Ovary (tissue), 9 donors: ENCODE results near the gene DCAF4L1. TPM values are rescaled to one million over a fixed set of nuclear protein-coding genes. Genes with fewer than 3 reads are reported as not detected.

ENCODE experiments used
- DNase-seq, 5 donors: peaks; one replicate each; pipeline ENCODE4 v3.0.0-alpha.2; 2019 to 2020
- H3K27ac ChIP-seq, 2 donors: fragments of 200-600 bp; one replicate each; pipeline versions ENCODE4 v1.5.1 to v1.8.0; 2019 to 2022
- H3K27me3 ChIP-seq: fragments of 200-600 bp; one replicate; pipeline ENCODE4 v1.8.0; 2022
- H3K36me3 ChIP-seq: fragments of 200-600 bp; sonication (generic); one replicate; pipeline ENCODE4 v1.5.1; 2019
- H3K4me1 ChIP-seq: one replicate; pipeline ENCODE4 v1.8.1; 2013; ENCODE audit warnings: mild to moderate bottlenecking, moderate library complexity; ENCODE audit not compliant: insufficient read depth
- H3K4me3 ChIP-seq: fragments of 200-600 bp; sonication (generic); one replicate; pipeline ENCODE4 v1.5.1; 2017
- H3K9me3 ChIP-seq, 2 donors: fragments of 200-600 bp in 1 of 2; sonication (generic) in 1 of 2; one replicate each; pipeline versions ENCODE4 v1.5.1 to v1.8.1; 2013 to 2019; ENCODE audit warnings: mild to moderate bottlenecking in 1 of 2, moderate library complexity in 1 of 2
- EP300 ChIP-seq: sonication (generic); formaldehyde crosslinking; IDR thresholded peaks from one replicate; pipeline ENCODE4 v1.6.1; 2017; ENCODE audit warnings: antibody characterized with exemption
- POLR2A ChIP-seq: fragments of 450-650 bp; IDR thresholded peaks from one replicate; pipeline ENCODE4 v1.6.1; 2017; ENCODE audit warnings: antibody characterized with exemption, mild to moderate bottlenecking, moderate library complexity
- WGBS, 3 donors: extraction: QIAGEN DNeasy Blood & Tissue Kit in 1 of 3; methylation state at CpG; one replicate each; pipeline versions ENCODE4 v1.1.5 to v1.1.7; 2013 to 2017; 5-methylcytosine and 5-hydroxymethylcytosine counted together
- intact Hi-C, 4 donors: fragments of 100-400 bp; cut with DNase I; formaldehyde crosslinking; loops; one replicate each; pipeline versions ENCODE4 v1.11.0 to v1.15.1; 2022 to 2023
- polyA plus RNA-seq, 2 donors: library from polyadenylated mRNA; stranded (reverse); fragments of 200-250 nt in 1 of 2; fragments of 350-450 nt in 1 of 2; fragmentation: Illumina TruSeq in 1 of 2; extraction: RNeasy Lipid Tissue Mini Kit (QIAGEN cat#74804) in 1 of 2; gene quantifications; one replicate each; pipeline ENCODE4 v1.2.3, GENCODE V29; 2013 to 2014
- total RNA-seq, 7 donors: library from RNA; depleted of rRNA in 2 of 7; stranded (reverse); fragments of >200 nt in 2 of 7; fragmentation: NEBNext Ultra II Directional in 3 of 7; extraction: Animal tissue kit (Norgen Biotek cat#: 25700) in 3 of 7; gene quantifications; one replicate each; pipeline versions ENCODE4 v1.1.0 to v1.2.4, GENCODE V29; 2016 to 2023
- TF ChIP-seq, protein P1 (sequence below), 3 donors: fragments of 450-650 bp in 2 of 3; fragments of 200-600 bp in 1 of 3; IDR thresholded peaks; one replicate each; pipeline versions ENCODE4 v1.5.1 to v1.8.0; 2016 to 2022; ENCODE audit warnings: antibody characterized with exemption in 3 of 3, mild to moderate bottlenecking in 1 of 3
- donor health status: DM: no; HTN: no; CAD: no; lungs with moderate emphysema.
- donor health status: DM: no; HTN: no; CAD: no.
- donor health status: Bipolar disorder and iron deficiency.
- donor health status: DM: yes; HTN: yes; CAD: no.
- donor health status: DM: no; HTN: no; CAD: no.
- donor health status: DM: yes; HTN: yes; CAD: no.

Gene DCAF4L1
- total and polyA plus RNA-seq, 9 donors, result 0.05 to 0.13 (median 0.11) TPM; not detected in 2

DNA sequence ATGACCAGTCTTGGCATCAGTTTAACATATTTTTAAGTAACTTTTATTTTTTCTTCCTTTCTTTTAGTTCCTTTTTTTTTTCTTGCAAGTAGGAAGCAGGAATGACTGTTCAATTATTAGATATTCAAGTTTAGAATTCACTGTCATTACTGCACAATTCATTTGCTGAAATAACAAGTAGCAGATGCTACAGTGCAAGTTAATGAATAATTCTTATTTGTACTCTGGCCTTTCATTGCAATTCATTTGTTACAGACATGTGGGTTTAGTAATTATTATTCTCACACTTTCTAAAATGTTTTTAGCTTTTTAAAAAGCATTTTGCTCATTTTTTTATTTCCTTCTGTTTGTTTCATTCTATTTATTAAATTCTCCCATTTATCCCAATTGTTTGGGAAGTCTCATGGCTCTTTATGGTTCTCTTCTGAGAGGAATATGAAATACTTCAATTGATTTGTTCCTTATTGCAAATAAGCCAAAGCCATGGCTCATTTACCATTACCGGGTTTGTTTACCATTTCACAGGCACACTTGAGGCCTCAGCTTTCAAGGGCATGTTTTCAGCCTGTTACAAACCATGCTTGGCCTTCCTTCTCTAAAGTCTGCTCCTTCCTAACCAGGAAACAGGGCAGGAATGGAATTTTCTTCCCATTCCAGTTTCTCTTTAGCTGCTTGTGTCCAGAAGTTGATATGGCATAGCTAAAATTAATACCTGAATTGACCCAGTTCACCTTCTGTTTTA lies 4.6 kb upstream of the DCAF4L1 start:
- Histone ChIP-seq H3K27ac (no peak overlapping the region), H3K4me1 (no peaks in the 10 kb centered on the region), H3K4me3 (no peak overlapping the region), H3K9me3 (no peaks in the 10 kb centered on the region), H3K27me3 (no peaks in the 10 kb centered on the region), H3K36me3 (no peaks in the 10 kb centered on the region)
- WGBS, 3 donors, result 8 to 45% (median 16%) methylated on average over 1 of the region's 1 CpG
- DNase-seq, result no peak
- intact Hi-C loops, result no loop called here
- no peak for TF ChIP-seq POLR2A
- TF ChIP-seq EP300, result no peak
- TF ChIP-seq, protein P1, sequence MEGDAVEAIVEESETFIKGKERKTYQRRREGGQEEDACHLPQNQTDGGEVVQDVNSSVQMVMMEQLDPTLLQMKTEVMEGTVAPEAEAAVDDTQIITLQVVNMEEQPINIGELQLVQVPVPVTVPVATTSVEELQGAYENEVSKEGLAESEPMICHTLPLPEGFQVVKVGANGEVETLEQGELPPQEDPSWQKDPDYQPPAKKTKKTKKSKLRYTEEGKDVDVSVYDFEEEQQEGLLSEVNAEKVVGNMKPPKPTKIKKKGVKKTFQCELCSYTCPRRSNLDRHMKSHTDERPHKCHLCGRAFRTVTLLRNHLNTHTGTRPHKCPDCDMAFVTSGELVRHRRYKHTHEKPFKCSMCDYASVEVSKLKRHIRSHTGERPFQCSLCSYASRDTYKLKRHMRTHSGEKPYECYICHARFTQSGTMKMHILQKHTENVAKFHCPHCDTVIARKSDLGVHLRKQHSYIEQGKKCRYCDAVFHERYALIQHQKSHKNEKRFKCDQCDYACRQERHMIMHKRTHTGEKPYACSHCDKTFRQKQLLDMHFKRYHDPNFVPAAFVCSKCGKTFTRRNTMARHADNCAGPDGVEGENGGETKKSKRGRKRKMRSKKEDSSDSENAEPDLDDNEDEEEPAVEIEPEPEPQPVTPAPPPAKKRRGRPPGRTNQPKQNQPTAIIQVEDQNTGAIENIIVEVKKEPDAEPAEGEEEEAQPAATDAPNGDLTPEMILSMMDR (IDR thresholded peaks at IDR 0.05), result no peak

DNA sequence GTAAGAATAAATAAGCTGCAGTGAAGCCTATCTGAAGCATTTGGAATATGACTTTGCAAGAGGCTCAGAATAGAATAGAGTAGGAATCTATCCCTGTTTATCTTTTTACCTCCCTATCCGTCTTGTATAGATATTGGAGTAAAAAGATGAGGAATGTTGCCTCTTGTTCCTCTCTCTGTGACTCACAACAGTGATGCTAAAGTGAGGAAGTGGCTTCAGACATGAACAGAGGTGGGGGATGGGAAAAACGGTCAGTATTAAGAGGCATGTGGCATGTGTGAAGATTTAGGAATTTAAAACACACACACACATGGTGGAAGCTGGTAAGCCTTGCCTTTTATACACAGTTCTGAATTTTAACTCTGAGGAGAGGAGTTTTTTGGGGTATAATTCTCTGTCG lies 3.8 kb upstream of the DCAF4L1 start:
- no peaks in the 10 kb centered on the region for H3K4me1 ChIP-seq
- no peak for TF ChIP-seq POLR2A
- TF ChIP-seq, protein P1 (IDR thresholded peaks at IDR 0.05), result no peak
- TF ChIP-seq EP300, result no peak
- WGBS, 3 donors, result 36 to 45% (median 43%) methylated on average over 3 of the region's 3 CpGs

DNA sequence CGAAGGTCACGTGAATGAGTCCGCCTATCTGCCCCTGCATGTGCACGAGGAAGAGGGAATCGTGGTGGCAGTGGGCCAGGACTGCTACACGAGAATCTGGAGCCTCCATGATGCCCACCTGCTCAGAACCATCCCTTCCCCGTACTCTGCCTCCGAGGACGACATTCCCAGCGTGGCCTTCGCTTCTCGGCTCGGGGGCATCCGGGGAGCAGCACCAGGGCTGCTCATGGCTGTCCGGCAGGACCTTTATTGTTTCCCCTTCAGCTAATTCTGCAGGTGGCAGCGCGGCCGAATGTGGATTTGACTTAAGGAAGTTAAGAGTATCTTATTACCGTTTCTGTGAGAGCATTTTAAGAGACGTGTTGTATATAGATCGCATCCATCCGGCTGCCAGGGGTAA lies 1.2 kb downstream of the DCAF4L1 start:
- no peaks in the 10 kb centered on the region for H3K36me3 ChIP-seq
- H3K4me1 ChIP-seq, result no peaks in the 10 kb centered on the region
- H3K9me3 ChIP-seq, result no peaks in the 10 kb centered on the region
- intact Hi-C loops, result no loop called here
- no peak overlapping the region for H3K27ac ChIP-seq
- TF ChIP-seq POLR2A, result no peak
- H3K27me3 ChIP-seq, result no peaks in the 10 kb centered on the region
- no peak overlapping the region for H3K4me3 ChIP-seq
- no peak for DNase-seq
- WGBS, 3 donors, result 92 to 95% (median 93%) methylated on average over 22 of the region's 22 CpGs

More for the DNA sequence above, 3.8 kb upstream of the DCAF4L1 start:
- Histone ChIP-seq H3K27ac (no peak overlapping the region), H3K9me3 (no peaks in the 10 kb centered on the region), H3K4me3 (no peak overlapping the region), H3K27me3 (no peaks in the 10 kb centered on the region), H3K36me3 (no peaks in the 10 kb centered on the region)
- DNase-seq, result no peak
- intact Hi-C loops, result no loop called here

DNA sequence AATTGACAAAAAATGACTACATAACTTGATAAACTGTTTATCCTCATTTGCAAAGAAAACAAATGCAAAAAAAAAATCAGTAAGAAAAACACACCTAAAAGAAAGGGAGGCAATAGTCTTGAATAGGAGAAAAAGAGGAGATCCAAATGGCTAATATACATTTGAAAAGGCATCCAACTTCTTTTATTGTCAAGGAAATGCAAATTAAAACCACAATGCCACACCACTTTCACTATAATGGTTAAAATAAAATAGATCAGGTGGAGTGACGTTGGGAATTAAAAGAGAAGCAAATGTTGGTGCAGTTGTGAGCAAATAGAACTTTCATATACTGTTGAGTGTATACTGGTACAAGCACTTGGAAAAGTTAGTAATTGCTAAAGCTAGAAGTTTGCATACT lies 3.6 kb downstream of the DCAF4L1 start:
- TF ChIP-seq EP300 (no peak), POLR2A (no peak)
- TF ChIP-seq, protein P1 (IDR thresholded peaks at IDR 0.05), result no peak
- H3K4me3 ChIP-seq, result no peak overlapping the region
- 21 to 40% (median 31%) methylated on average over 1 of the region's 1 CpG for WGBS, 3 donors

DNA sequence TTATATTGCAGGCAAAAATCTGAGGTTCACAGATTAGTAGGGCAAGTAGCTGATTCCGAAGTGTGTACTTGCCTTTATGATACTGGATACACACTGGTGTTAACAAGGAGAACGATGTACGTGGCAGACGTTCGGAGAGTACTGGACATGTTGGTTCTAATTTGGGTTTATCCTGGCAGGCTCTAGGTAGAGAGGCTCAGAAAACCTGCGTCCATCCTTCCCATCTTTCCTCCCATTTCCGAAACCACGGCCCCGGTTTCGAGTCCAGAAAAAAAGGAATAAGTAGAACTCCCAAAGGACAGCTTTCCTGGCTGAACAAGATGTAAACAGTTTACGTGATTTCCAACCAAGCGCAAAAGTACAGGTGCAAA lies 8.4 kb downstream of the DCAF4L1 start:
- intact Hi-C loops, result no loop called here
- H3K27ac ChIP-seq, result peak overlapping the region in 1 of 2 donors; percentile 67

More for the DNA sequence above, 3.6 kb downstream of the DCAF4L1 start:
- no peak for DNase-seq
- no peak overlapping the region for H3K27ac ChIP-seq
- H3K4me1 ChIP-seq, result peaks cover 2% of the 10 kb centered on the region
- H3K36me3 ChIP-seq, result no peaks in the 10 kb centered on the region
- H3K27me3 ChIP-seq, result no peaks in the 10 kb centered on the region
- intact Hi-C loops, result no loop called here
- no peaks in the 10 kb centered on the region for H3K9me3 ChIP-seq

More for the DNA sequence above, 8.4 kb downstream of the DCAF4L1 start:
- no peaks in the 10 kb centered on the region for H3K36me3 ChIP-seq
- no peak for DNase-seq
- peak overlapping the region; percentile 86 for H3K4me3 ChIP-seq
- no peaks in the 10 kb centered on the region for H3K27me3 ChIP-seq
- H3K4me1 ChIP-seq, result peaks cover 6% of the 10 kb centered on the region
- 0 to 1% (median 1%) methylated on average over 12 of the region's 12 CpGs for WGBS, 3 donors
- TF ChIP-seq, protein P1 (IDR thresholded peaks at IDR 0.05), result no peak
- TF ChIP-seq EP300 (no peak), POLR2A (no peak)
- no peaks in the 10 kb centered on the region for H3K9me3 ChIP-seq
